Ishikawa (cell line): Measurements from ENCODE around the gene SRD5A1.

Experiments
- CEBPB ChIP-seq: IDR thresholded peaks from 2 replicates; pipeline ENCODE4 v1.6.1; 2012
- CREB1 ChIP-seq: IDR thresholded peaks from 2 replicates; pipeline ENCODE4 v1.6.1; 2012; ENCODE audit warnings: low read depth
- EGR1 ChIP-seq: IDR thresholded peaks from 2 replicates; pipeline ENCODE4 v1.6.1; 2012
- EP300 ChIP-seq: IDR thresholded peaks from 2 replicates; pipeline ENCODE4 v1.6.1; 2012; ENCODE audit warnings: borderline replicate concordance
- FOXM1 ChIP-seq: IDR thresholded peaks from 2 replicates; pipeline ENCODE4 v1.6.1; 2012; ENCODE audit warnings: low read depth, borderline replicate concordance
- NFIC ChIP-seq: IDR thresholded peaks from 2 replicates; pipeline ENCODE4 v1.6.1; 2012
- RAD21 ChIP-seq: IDR thresholded peaks from 2 replicates; pipeline ENCODE4 v1.6.1; 2012; ENCODE audit warnings: low read depth
- TAF1 ChIP-seq: IDR thresholded peaks from 2 replicates; pipeline ENCODE4 v1.6.1; 2012; ENCODE audit warnings: low read depth, mild to moderate bottlenecking
- TCF12 ChIP-seq: IDR thresholded peaks from 2 replicates; pipeline ENCODE4 v1.6.1; 2012; ENCODE audit warnings: low read depth
- TEAD4 ChIP-seq: IDR thresholded peaks from 2 replicates; pipeline ENCODE4 v1.6.1; 2012
- YY1 ChIP-seq: IDR thresholded peaks from 2 replicates; pipeline ENCODE4 v1.6.1; 2012; ENCODE audit warnings: low read depth
- ZBTB7A ChIP-seq: IDR thresholded peaks from 2 replicates; pipeline ENCODE4 v1.6.1; 2012; ENCODE audit warnings: low read depth
- TF ChIP-seq, protein P1 (sequence below): IDR thresholded peaks from 2 replicates; pipeline ENCODE4 v1.6.1; 2012; ENCODE audit warnings: low read depth, mild to moderate bottlenecking
- TF ChIP-seq, protein P2 (sequence below): IDR thresholded peaks from 2 replicates; pipeline ENCODE4 v1.6.1; 2012
- TF ChIP-seq, protein P3 (sequence below): IDR thresholded peaks from 2 replicates; pipeline ENCODE4 v1.6.1; 2012

The SRD5A1 gene

DNA sequence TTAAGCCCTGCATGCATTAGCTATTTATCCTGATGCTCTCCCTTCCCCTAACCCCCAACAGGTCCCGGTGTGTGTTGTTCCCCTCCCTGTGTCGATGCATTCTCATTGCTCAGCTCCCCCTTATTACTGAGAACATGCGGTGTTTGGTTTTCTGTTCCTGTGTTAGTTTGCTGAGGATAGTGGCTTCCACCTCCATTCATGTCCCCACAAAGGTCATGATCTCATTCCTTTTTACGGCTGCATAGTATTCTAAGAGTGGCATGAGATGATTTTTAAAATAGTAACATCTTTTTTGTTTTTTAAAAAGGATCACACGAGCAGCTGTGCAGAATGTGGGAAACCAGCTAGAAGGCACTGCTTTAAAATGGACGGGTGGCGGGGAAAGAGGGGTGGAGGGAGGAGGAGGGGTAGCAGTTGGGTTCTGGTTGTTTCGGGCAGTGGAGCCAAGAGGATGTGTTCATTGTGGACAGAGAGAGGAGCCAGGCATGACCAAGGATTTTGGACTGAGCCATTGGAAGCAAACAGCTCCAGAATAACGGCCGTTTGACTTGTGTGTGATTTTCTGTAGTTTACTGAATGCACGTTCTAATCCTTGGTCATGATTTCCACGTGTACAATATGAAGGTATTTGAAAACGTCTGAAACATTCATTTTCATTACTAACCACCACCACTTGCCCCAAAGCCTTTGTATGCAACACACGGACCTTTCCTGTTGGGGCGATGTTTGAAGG is 78.3 kb downstream of the SRD5A1 start:
- no peak for TF ChIP-seq EGR1
- TF ChIP-seq EP300, result no peak

DNA sequence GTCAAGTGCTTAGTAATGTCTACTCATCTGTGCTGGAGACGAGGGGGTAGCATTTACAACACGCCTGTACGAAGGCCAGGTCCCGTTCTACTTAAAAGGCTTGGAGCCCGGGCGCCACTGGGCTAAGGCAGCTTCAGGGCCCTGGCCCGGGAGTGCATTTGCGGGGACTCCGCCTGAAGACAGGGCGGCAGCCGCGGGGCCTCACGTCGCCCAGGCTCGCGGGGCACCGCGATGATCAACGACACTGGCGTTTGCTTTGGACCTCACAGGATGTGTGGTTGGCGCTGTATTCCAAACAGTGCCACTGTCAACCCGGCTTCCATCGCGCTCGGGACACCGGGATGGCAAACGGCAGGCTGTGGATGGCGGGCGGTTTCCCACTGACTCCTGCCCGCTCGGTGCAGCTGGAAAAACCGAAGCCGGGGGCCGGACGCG is 78.9 kb downstream of the SRD5A1 start:
- TF ChIP-seq FOXM1 (no peak), RAD21 (no peak), EGR1 (no peak), TEAD4 (no peak), YY1 (no peak), NFIC (no peak), EP300 (no peak)
- TF ChIP-seq, protein P1, sequence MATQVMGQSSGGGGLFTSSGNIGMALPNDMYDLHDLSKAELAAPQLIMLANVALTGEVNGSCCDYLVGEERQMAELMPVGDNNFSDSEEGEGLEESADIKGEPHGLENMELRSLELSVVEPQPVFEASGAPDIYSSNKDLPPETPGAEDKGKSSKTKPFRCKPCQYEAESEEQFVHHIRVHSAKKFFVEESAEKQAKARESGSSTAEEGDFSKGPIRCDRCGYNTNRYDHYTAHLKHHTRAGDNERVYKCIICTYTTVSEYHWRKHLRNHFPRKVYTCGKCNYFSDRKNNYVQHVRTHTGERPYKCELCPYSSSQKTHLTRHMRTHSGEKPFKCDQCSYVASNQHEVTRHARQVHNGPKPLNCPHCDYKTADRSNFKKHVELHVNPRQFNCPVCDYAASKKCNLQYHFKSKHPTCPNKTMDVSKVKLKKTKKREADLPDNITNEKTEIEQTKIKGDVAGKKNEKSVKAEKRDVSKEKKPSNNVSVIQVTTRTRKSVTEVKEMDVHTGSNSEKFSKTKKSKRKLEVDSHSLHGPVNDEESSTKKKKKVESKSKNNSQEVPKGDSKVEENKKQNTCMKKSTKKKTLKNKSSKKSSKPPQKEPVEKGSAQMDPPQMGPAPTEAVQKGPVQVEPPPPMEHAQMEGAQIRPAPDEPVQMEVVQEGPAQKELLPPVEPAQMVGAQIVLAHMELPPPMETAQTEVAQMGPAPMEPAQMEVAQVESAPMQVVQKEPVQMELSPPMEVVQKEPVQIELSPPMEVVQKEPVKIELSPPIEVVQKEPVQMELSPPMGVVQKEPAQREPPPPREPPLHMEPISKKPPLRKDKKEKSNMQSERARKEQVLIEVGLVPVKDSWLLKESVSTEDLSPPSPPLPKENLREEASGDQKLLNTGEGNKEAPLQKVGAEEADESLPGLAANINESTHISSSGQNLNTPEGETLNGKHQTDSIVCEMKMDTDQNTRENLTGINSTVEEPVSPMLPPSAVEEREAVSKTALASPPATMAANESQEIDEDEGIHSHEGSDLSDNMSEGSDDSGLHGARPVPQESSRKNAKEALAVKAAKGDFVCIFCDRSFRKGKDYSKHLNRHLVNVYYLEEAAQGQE, result no peak
- TF ChIP-seq, protein P2, sequence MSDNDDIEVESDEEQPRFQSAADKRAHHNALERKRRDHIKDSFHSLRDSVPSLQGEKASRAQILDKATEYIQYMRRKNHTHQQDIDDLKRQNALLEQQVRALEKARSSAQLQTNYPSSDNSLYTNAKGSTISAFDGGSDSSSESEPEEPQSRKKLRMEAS, result no peak

DNA sequence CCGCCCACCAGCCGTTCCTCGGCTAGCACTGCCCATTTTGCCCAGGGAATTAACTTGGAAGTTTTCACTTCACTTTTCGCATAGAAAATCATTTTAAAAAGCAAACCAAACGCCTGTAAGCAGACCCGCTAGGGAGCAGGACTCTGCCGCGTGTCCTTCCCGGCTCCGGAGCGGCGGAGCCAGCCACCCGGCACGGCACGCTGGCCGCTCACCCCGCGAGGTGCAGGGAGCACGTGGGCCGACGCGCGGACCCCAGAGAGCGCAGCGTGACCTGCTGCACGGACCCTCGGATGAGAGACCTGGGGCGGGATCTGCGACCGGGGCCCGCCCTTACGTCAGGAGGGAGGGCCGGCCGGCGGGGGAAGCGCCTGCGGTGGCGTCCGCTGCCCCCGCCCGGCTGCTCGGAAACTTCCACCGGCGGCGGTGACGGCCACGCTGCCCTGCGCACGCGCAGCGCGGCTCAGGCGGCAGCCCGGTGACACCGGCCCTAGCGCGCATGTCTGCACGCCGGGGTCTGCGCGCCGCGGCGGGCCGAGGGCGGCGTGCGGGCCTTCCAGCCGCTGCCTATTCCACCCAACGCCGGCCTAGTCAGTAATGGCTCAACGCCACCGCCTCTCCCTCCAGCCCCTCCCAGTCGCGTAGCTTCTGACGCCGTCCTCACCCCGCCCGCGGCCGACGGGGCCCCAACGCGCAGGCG is 79.5 kb downstream of the SRD5A1 start:
- TF ChIP-seq ZBTB7A, result peak; percentile 65; the same call in 1 of the 2 replicates
- TF ChIP-seq CEBPB, result no peak
- TF ChIP-seq FOXM1, result no peak; the same call in 1 of the 2 replicates
- TF ChIP-seq EGR1, result peak; percentile 18; the same call in 1 of the 2 replicates
- no peak; the same call in 1 of the 2 replicates for TF ChIP-seq YY1
- TF ChIP-seq TEAD4, result no peak
- TF ChIP-seq, protein P3, sequence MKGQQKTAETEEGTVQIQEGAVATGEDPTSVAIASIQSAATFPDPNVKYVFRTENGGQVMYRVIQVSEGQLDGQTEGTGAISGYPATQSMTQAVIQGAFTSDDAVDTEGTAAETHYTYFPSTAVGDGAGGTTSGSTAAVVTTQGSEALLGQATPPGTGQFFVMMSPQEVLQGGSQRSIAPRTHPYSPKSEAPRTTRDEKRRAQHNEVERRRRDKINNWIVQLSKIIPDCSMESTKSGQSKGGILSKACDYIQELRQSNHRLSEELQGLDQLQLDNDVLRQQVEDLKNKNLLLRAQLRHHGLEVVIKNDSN, result peak; percentile 68
- peak; percentile 69 for TF ChIP-seq CREB1
- TF ChIP-seq TCF12, result peak; percentile 19; the same call in 1 of the 2 replicates
- no peak; the same call in 1 of the 2 replicates for TF ChIP-seq EP300
- TF ChIP-seq, protein P1, result no peak
- peak; percentile 57 for TF ChIP-seq TAF1
- TF ChIP-seq, protein P2, result peak; percentile 94
- TF ChIP-seq NFIC, result peak; percentile 21; the same call in 1 of the 2 replicates
- TF ChIP-seq RAD21, result no peak

DNA sequence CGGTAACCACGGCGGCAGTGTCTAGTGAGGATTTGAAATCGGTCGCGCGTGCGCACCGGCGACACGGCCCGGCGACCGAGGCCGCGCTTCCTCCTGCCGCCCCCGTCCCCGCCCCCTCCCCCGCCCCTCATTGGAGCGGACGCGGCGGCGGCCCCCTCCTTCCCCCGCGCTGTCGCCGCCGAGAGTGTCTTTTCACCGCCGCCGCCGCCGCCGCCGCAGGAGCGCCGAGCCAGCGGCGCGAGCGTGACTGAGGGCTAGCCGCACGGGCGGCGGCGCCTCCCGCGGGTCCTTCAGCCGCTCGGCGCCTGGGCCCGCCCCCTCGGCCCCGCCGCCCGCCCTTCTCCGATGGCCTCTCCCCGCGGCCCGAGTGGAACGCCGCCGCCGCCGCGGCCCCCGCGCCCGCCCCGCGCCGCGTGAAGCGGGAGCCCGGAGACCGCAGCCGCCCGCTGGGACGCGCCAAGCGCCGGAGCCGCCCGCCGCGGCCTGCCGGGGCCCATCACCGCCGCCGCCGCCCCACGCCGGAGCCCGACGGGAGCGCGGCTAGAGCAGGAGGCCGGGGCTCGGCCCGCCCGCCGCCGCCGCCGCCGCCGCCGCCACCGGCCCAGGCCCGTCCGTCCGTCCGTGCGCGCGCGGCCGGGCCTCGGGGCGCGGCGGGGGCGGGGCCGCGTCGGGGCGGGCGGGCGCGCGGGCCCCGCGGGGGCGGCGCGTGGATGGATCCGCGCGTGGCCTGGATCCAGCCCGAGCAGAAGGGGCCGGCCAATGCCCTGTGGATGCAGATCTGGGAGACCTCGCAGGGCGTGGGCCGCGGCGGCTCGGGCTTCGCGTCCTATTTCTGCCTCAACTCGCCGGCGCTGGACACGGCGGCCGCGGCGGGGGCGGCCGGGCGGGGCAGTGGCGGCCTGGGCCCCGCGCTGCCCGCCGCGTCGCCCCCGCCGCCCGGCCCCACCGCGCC is 80.3 kb downstream of the SRD5A1 start, which contains the start of gene TENT4A:
TSS of gene TENT4A (plus strand) at position 159 of the 952 bp plus-strand sequence. CDS start at position 711, 552 bp downstream.
- TF ChIP-seq, protein P3, result no peak
- TF ChIP-seq, protein P2, result 0 out of 2 replicates have a peak, but pooled peaks have one; percentile 8
- TF ChIP-seq CEBPB, result no peak

DNA sequence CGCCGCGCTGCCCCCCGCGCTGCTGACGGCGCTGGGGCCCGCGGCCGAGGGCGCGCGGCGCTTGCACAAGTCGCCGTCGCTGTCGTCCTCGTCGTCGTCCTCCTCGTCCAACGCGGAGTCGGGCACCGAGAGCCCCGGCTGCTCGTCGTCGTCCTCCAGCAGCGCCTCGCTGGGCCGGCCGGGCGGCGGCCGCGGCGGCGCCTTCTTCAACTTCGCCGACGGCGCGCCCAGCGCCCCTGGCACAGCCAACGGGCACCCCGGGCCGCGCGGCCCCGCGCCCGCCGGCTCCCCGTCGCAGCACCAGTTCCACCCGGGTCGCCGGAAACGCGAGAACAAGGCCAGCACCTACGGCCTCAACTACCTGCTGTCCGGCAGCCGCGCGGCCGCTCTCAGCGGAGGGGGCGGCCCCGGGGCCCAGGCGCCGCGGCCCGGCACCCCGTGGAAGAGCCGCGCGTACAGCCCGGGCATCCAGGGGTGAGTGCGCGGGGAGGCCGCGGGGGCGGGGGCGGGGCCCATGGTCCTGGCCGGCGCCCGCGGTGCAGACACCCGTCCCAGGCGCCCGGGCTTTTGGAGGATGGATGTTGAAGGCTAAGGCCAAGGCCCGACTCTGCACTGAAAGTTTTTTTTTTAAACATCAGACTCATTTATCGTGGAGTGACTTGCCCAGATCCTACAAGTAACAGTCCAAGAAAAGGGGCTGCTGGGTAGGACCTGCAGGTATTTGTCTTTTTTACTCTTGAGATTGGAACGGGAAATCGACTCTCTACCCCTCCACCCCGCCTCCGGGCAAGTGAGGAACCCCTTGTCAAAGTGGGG is 81.2 kb downstream of the SRD5A1 start:
- TF ChIP-seq, protein P2, result peak; percentile 4; the same call in 1 of the 2 replicates
- no peak for TF ChIP-seq EGR1
